HG03139 (cell line): ENCODE measurements around the gene ATAD3B.
"Not testable (repeated sequence)": the region's sequence is repeated elsewhere in the genome, so short reads cannot be mapped to it uniquely, and the experiment has no call there.

Experiments
- ATAC-seq: cut with Tn5 transposase; IDR thresholded peaks from one replicate; pipeline ENCODE4 v1.9.1; 2021; ENCODE audit not compliant: unreplicated experiment

Gene ATAD3B

GRCh38 chr1:1471389-1472052, at the start of gene ATAD3B:
Gene ATAD3B (plus strand): TSS chr1:1471765. CDS start chr1:1471885, 120 bp downstream.
- peak; percentile 88 for ATAC-seq

- no peak for ATAC-seq
These were observed 49.6 kb upstream of the ATAD3B start for GRCh38 chr1:1421907-1422464.

GRCh38 chr1:1422465-1423244, 48.9 kb upstream of the ATAD3B start:
- no peak for ATAC-seq

GRCh38 chr1:1423245-1423597, 48.3 kb upstream of the ATAD3B start:
- no peak for ATAC-seq

- ATAC-seq, result no peak
These were observed 46.9 kb upstream of the ATAD3B start for GRCh38 chr1:1424707-1425106.

- no peak for ATAC-seq
These were observed 46.2 kb upstream of the ATAD3B start for GRCh38 chr1:1425426-1425752.

- no peak for ATAC-seq
These were observed 45.6 kb upstream of the ATAD3B start for GRCh38 chr1:1425753-1426495.

- no peak for ATAC-seq
These were observed 45.0 kb upstream of the ATAD3B start for GRCh38 chr1:1426496-1427105.

GRCh38 chr1:1427106-1427819, 44.3 kb upstream of the ATAD3B start:
- ATAC-seq, result no peak

GRCh38 chr1:1427820-1428148, 43.8 kb upstream of the ATAD3B start:
- ATAC-seq, result no peak

- ATAC-seq, result no peak
These were observed 43.4 kb upstream of the ATAD3B start for GRCh38 chr1:1428174-1428573.

- ATAC-seq, result not testable (repeated sequence)
These were observed 42.6 kb upstream of the ATAD3B start for GRCh38 chr1:1428967-1429366.

GRCh38 chr1:1429671-1430073, 41.9 kb upstream of the ATAD3B start:
- ATAC-seq, result no peak

- no peak for ATAC-seq
These were observed 41.2 kb upstream of the ATAD3B start for GRCh38 chr1:1430114-1430982.

- no peak for ATAC-seq
These were observed 40.3 kb upstream of the ATAD3B start for GRCh38 chr1:1430992-1431844.

GRCh38 chr1:1431845-1432273, 39.7 kb upstream of the ATAD3B start:
- no peak for ATAC-seq

- ATAC-seq, result no peak
These were observed 39.2 kb upstream of the ATAD3B start for GRCh38 chr1:1432274-1432950.
